IPS-15b (cell line): ENCODE results near the gene TKTL1.
"Not testable (repeated sequence)": the region's sequence is repeated elsewhere in the genome, so short reads cannot be mapped to it uniquely, and the experiment has no call there.

Source experiments
- H3K27me3 ChIP-seq: one replicate; pipeline ENCODE4 v1.6.1; 2013; ENCODE audit warnings: low read length; ENCODE audit not compliant: control insufficient read depth, insufficient read depth
- H3K36me3 ChIP-seq: one replicate; pipeline ENCODE4 v1.6.1; 2013; ENCODE audit warnings: low read length; ENCODE audit not compliant: control insufficient read depth, insufficient read depth
- H3K4me1 ChIP-seq: one replicate; pipeline ENCODE4 v1.6.1; 2013; ENCODE audit warnings: mild to moderate bottlenecking, low read length; ENCODE audit not compliant: control insufficient read depth, insufficient read depth
- H3K4me3 ChIP-seq: one replicate; pipeline ENCODE4 v1.5.1; 2013; ENCODE audit warnings: low read depth, low read length
- H3K9ac ChIP-seq: one replicate; pipeline ENCODE4 v1.6.1; 2013; ENCODE audit warnings: low read depth, mild to moderate bottlenecking, low read length
- H3K9me3 ChIP-seq: one replicate; pipeline ENCODE4 v1.6.1; 2013; ENCODE audit warnings: mild to moderate bottlenecking, low read length; ENCODE audit not compliant: control insufficient read depth, insufficient read depth

The TKTL1 gene

GRCh38 chrX:154329294-154329693 is 33.7 kb downstream of the TKTL1 start:
- H3K9ac ChIP-seq, result no peak overlapping the region
- peaks cover 5% of the 10 kb centered on the region for H3K9me3 ChIP-seq
- no peaks in the 10 kb centered on the region for H3K36me3 ChIP-seq
- H3K27me3 ChIP-seq, result no peaks in the 10 kb centered on the region
- H3K4me1 ChIP-seq, result no peaks in the 10 kb centered on the region
- no peak overlapping the region for H3K4me3 ChIP-seq

GRCh38 chrX:154332561-154332960 is 37.0 kb downstream of the TKTL1 start:
- Histone ChIP-seq H3K9ac (no peak overlapping the region), H3K27me3 (no peaks in the 10 kb centered on the region), H3K4me1 (no peaks in the 10 kb centered on the region), H3K9me3 (peaks cover 5% of the 10 kb centered on the region), H3K36me3 (no peaks in the 10 kb centered on the region), H3K4me3 (no peak overlapping the region)

- Histone ChIP-seq H3K4me1 (no peaks in the 10 kb centered on the region), H3K9ac (no peak overlapping the region), H3K27me3 (no peaks in the 10 kb centered on the region), H3K4me3 (no peak overlapping the region), H3K36me3 (no peaks in the 10 kb centered on the region), H3K9me3 (peaks cover 5% of the 10 kb centered on the region)
Observed at GRCh38 chrX:154333116-154333515, 37.5 kb downstream of the TKTL1 start.

GRCh38 chrX:154333837-154334271 is 38.3 kb downstream of the TKTL1 start:
- Histone ChIP-seq H3K4me1 (no peaks in the 10 kb centered on the region), H3K9ac (no peak overlapping the region), H3K4me3 (no peak overlapping the region), H3K9me3 (peaks cover 3% of the 10 kb centered on the region), H3K27me3 (no peaks in the 10 kb centered on the region), H3K36me3 (no peaks in the 10 kb centered on the region)

GRCh38 chrX:154334496-154334895 is 38.9 kb downstream of the TKTL1 start:
- Histone ChIP-seq H3K4me3 (no peak overlapping the region), H3K9me3 (no peaks in the 10 kb centered on the region), H3K27me3 (no peaks in the 10 kb centered on the region), H3K36me3 (no peaks in the 10 kb centered on the region), H3K9ac (no peak overlapping the region), H3K4me1 (no peaks in the 10 kb centered on the region)

- not testable (repeated sequence) for H3K4me3 ChIP-seq, H3K4me1 ChIP-seq, H3K36me3 ChIP-seq, H3K9ac ChIP-seq, H3K27me3 ChIP-seq, H3K9me3 ChIP-seq
Observed at GRCh38 chrX:154341399-154342298, 46.1 kb downstream of the TKTL1 start.

- H3K4me1 ChIP-seq, H3K9ac ChIP-seq, H3K27me3 ChIP-seq, H3K36me3 ChIP-seq, H3K9me3 ChIP-seq, H3K4me3 ChIP-seq: not testable (repeated sequence)
Observed at GRCh38 chrX:154343063-154343462, 47.5 kb downstream of the TKTL1 start.

GRCh38 chrX:154343620-154344019 is 48.0 kb downstream of the TKTL1 start:
- H3K9ac ChIP-seq, H3K4me3 ChIP-seq, H3K9me3 ChIP-seq: not testable (repeated sequence)

GRCh38 chrX:154348114-154348531 is 52.5 kb downstream of the TKTL1 start:
- Histone ChIP-seq H3K4me3 (no peak overlapping the region), H3K27me3 (no peaks in the 10 kb centered on the region), H3K9me3 (no peaks in the 10 kb centered on the region), H3K4me1 (no peaks in the 10 kb centered on the region), H3K9ac (no peak overlapping the region), H3K36me3 (peaks cover 51% of the 10 kb centered on the region)

More at GRCh38 chrX:154343620-154344019, 48.0 kb downstream of the TKTL1 start:
- not testable (repeated sequence) for H3K36me3 ChIP-seq, H3K4me1 ChIP-seq, H3K27me3 ChIP-seq

GRCh38 chrX:154348646-154349358 is 53.2 kb downstream of the TKTL1 start:
- Histone ChIP-seq H3K9me3 (no peaks in the 10 kb centered on the region), H3K4me1 (no peaks in the 10 kb centered on the region), H3K9ac (no peak overlapping the region), H3K27me3 (no peaks in the 10 kb centered on the region), H3K36me3 (peaks cover 58% of the 10 kb centered on the region), H3K4me3 (no peak overlapping the region)

- no peak overlapping the region for H3K4me3 ChIP-seq
- peaks cover 4% of the 10 kb centered on the region for H3K9me3 ChIP-seq
- H3K9ac ChIP-seq, result no peak overlapping the region
- H3K36me3 ChIP-seq, result peaks cover 64% of the 10 kb centered on the region
- H3K4me1 ChIP-seq, result no peaks in the 10 kb centered on the region
- no peaks in the 10 kb centered on the region for H3K27me3 ChIP-seq
Observed at GRCh38 chrX:154349359-154349935, 53.9 kb downstream of the TKTL1 start.
